CD4-positive, alpha-beta memory T cell (primary cell): ENCODE measurements around the gene FNDC1. TPM values are rescaled to one million over a fixed set of nuclear protein-coding genes. Genes with fewer than 3 reads are reported as not detected.

ENCODE experiments used
- CTCF ChIA-PET: fragments of 350-600 bp; sonication (Branson Sonifier 250); formaldehyde crosslinking; loops from one replicate; lab custom pipeline; 2021; ENCODE audit warnings: inconsistent platforms; ENCODE audit not compliant: partially characterized antibody; lab: Charles Lee
- POLR2A ChIA-PET: fragments of 350-600 bp; sonication (Branson Sonifier 250); formaldehyde crosslinking; loops from one replicate; lab custom pipeline; 2021; ENCODE audit not compliant: partially characterized antibody; lab: Charles Lee
- DNase-seq, 5 donors: peaks; one replicate each; pipeline versions ENCODE4 v3.0.0 to v3.0.0-alpha.2; 2020 to 2022; ENCODE audit warnings: mixed read lengths in 1 of 5
- H3K27ac ChIP-seq: one replicate; pipeline ENCODE4 v1.7.0; 2013; ENCODE audit warnings: low read depth, low read length
- H3K27me3 ChIP-seq: 2 replicates; pipeline ENCODE4 v1.7.0; 2013; ENCODE audit warnings: mild to moderate bottlenecking, low read length, moderate library complexity; ENCODE audit not compliant: insufficient read depth
- H3K36me3 ChIP-seq: 2 replicates; pipeline ENCODE4 v1.7.0; 2013; ENCODE audit warnings: mild to moderate bottlenecking, low read length, moderate library complexity; ENCODE audit not compliant: insufficient read depth
- H3K4me1 ChIP-seq: 2 replicates; pipeline ENCODE4 v1.7.0; 2013; ENCODE audit warnings: mild to moderate bottlenecking, low read length, moderate library complexity; ENCODE audit not compliant: insufficient read depth
- H3K4me3 ChIP-seq, 2 donors: one replicate each; pipeline ENCODE4 v1.7.0; 2013; ENCODE audit warnings: low read length in 2 of 2, mild to moderate bottlenecking in 1 of 2
- H3K9me3 ChIP-seq, 2 donors: one replicate each; pipeline ENCODE4 v1.7.0; 2013; ENCODE audit warnings: low read length in 2 of 2, control low read depth in 1 of 2; ENCODE audit not compliant: control insufficient read depth in 1 of 2
- H3K27ac Mint-ChIP-seq, 7 donors: one replicate each; pipeline ENCODE4 v1.8.0; 2020 to 2021; ENCODE audit warnings: mixed read lengths in 7 of 7, mild to moderate bottlenecking in 6 of 7, inconsistent platforms in 3 of 7, moderate library complexity in 3 of 7
- H3K27me3 Mint-ChIP-seq, 2 donors: one replicate each; pipeline ENCODE4 v1.8.0; 2020 to 2021; ENCODE audit warnings: mixed read lengths in 2 of 2
- H3K36me3 Mint-ChIP-seq, 2 donors: one replicate each; pipeline ENCODE4 v1.8.0; 2020 to 2021; ENCODE audit warnings: mixed read lengths in 2 of 2, inconsistent platforms in 1 of 2, mild to moderate bottlenecking in 1 of 2
- H3K4me1 Mint-ChIP-seq, 4 donors: one replicate each; pipeline ENCODE4 v1.8.0; 2020 to 2021; ENCODE audit warnings: mixed read lengths in 4 of 4, mild to moderate bottlenecking in 1 of 4
- H3K4me3 Mint-ChIP-seq, 8 donors: one replicate each; pipeline ENCODE4 v1.8.0; 2020 to 2021; ENCODE audit warnings: mixed read lengths in 8 of 8, mild to moderate bottlenecking in 7 of 8, moderate library complexity in 6 of 8, inconsistent platforms in 3 of 8
- H3K9me3 Mint-ChIP-seq, 8 donors: one replicate each; pipeline ENCODE4 v1.8.0; 2020 to 2021; ENCODE audit warnings: mixed read lengths in 8 of 8, mild to moderate bottlenecking in 5 of 8, inconsistent platforms in 3 of 8, moderate library complexity in 1 of 8
- intact Hi-C: fragments of 100-400 bp; cut with micrococcal nuclease; formaldehyde crosslinking; loops from one replicate; pipeline ENCODE4 v1.15.1; 2023
- polyA plus RNA-seq, 2 donors: library from polyadenylated mRNA; unstranded; fragments of 300-500 nt; fragmentation: Illumina TruSeq; gene quantifications; one replicate each; pipeline ENCODE4 v1.2.3, GENCODE V29; 2021
- total RNA-seq, 2 experiments: library from RNA; stranded (reverse); gene quantifications; one replicate each; pipeline ENCODE4 v1.2.3, GENCODE V29; 2021

The FNDC1 gene
- total and polyA plus RNA-seq, 4 experiments from 2014 or later, result 0.08 TPM; not detected in 3

GRCh38 chr6:159176913-159177312 lies 7.7 kb downstream of the FNDC1 start:
- H3K9me3 ChIP-seq, result no peaks in the 10 kb centered on the region
- Mint-ChIP-seq H3K4me3 (no peak overlapping the region), H3K4me1 (peaks cover 12 to 15% (median 13%) of the 10 kb centered on the region in 4 donors), H3K36me3 (no peaks in the 10 kb centered on the region), H3K9me3 (no peaks in the 10 kb centered on the region), H3K27ac (no peak overlapping the region), H3K27me3 (peaks cover 21 to 33% of the 10 kb centered on the region in 2 donors)
- H3K27ac ChIP-seq, result no peak overlapping the region
- intact Hi-C loops, result loop anchor here (10.0 kb wide), 1 partner anchor 1278 kb away; no protein-coding TSS in a partner anchor
- POLR2A ChIA-PET, result no interaction called here
- H3K4me1 ChIP-seq, result peaks cover 11% of the 10 kb centered on the region
- no peak for DNase-seq
- H3K4me3 ChIP-seq, result no peak overlapping the region
- H3K27me3 ChIP-seq, result peaks cover 15% of the 10 kb centered on the region
- CTCF ChIA-PET, result interaction anchor here (9.4 kb wide), 1 partner anchor 479 kb away, joined by 125 read pairs; no protein-coding TSS in a partner anchor
- no peaks in the 10 kb centered on the region for H3K36me3 ChIP-seq

GRCh38 chr6:159178847-159179246 lies 9.6 kb downstream of the FNDC1 start:
- Mint-ChIP-seq H3K36me3 (no peaks in the 10 kb centered on the region), H3K27me3 (peaks cover 8 to 23% of the 10 kb centered on the region in 2 donors), H3K9me3 (no peaks in the 10 kb centered on the region), H3K4me1 (peaks cover 19 to 30% (median 21%) of the 10 kb centered on the region in 4 donors), H3K4me3 (no peak overlapping the region), H3K27ac (no peak overlapping the region)
- Histone ChIP-seq H3K4me3 (no peak overlapping the region), H3K36me3 (no peaks in the 10 kb centered on the region), H3K27ac (no peak overlapping the region), H3K4me1 (peaks cover 22% of the 10 kb centered on the region), H3K27me3 (no peaks in the 10 kb centered on the region), H3K9me3 (no peaks in the 10 kb centered on the region)
- ChIA-PET CTCF (no interaction called here), POLR2A (no interaction called here)
- no peak for DNase-seq
- intact Hi-C loops, result loop anchor here (10.0 kb wide), 1 partner anchor 1276 kb away; no protein-coding TSS in a partner anchor

- no peak for DNase-seq
- Mint-ChIP-seq H3K36me3 (no peaks in the 10 kb centered on the region), H3K4me1 (peaks cover 16 to 26% (median 18%) of the 10 kb centered on the region in 4 donors), H3K9me3 (peaks cover 0 to 4% (median under 1%) of the 10 kb centered on the region in 8 donors), H3K27ac (no peak overlapping the region), H3K4me3 (no peak overlapping the region), H3K27me3 (peaks cover 3 to 18% of the 10 kb centered on the region in 2 donors)
- ChIA-PET CTCF (interaction anchor here (1.1 kb wide), 1 partner anchor 10 kb away, joined by 3 read pairs; no protein-coding TSS in a partner anchor), POLR2A (no interaction called here)
- intact Hi-C loops, result no loop called here
- Histone ChIP-seq H3K4me3 (no peak overlapping the region), H3K27ac (no peak overlapping the region), H3K36me3 (no peaks in the 10 kb centered on the region), H3K9me3 (no peaks in the 10 kb centered on the region), H3K4me1 (peaks cover 22% of the 10 kb centered on the region), H3K27me3 (no peaks in the 10 kb centered on the region)
These were observed 10.8 kb downstream of the FNDC1 start for GRCh38 chr6:159180001-159180400.

GRCh38 chr6:159181914-159182313 lies 12.7 kb downstream of the FNDC1 start:
- peaks cover 0 to 15% (median 9%) of the 10 kb centered on the region in 8 donors for H3K9me3 Mint-ChIP-seq
- H3K27me3 Mint-ChIP-seq, result peaks cover 3 to 6% of the 10 kb centered on the region in 2 donors
- CTCF ChIA-PET, result interaction anchor here (1.3 kb wide), 1 partner anchor 12 kb away, joined by 3 read pairs; the partner anchor contains the start of gene FNDC1
- peaks cover 15 to 26% (median 18%) of the 10 kb centered on the region in 4 donors for H3K4me1 Mint-ChIP-seq
- Histone ChIP-seq H3K36me3 (no peaks in the 10 kb centered on the region), H3K9me3 (no peaks in the 10 kb centered on the region), H3K4me1 (peaks cover 22% of the 10 kb centered on the region), H3K4me3 (no peak overlapping the region), H3K27me3 (no peaks in the 10 kb centered on the region), H3K27ac (no peak overlapping the region)
- intact Hi-C loops, result no loop called here
- H3K36me3 Mint-ChIP-seq, result peaks cover 0 to 5% of the 10 kb centered on the region in 2 donors
- H3K4me3 Mint-ChIP-seq, result peak overlapping the region in 6 of 8 donors; percentile 13 to 55 (median 36)
- H3K27ac Mint-ChIP-seq, result peak overlapping the region in 6 of 7 donors; percentile 4 to 72 (median 42)
- DNase-seq, result peak in 1 of 5 donors; percentile 8
- POLR2A ChIA-PET, result no interaction called here

- ChIA-PET CTCF (interaction anchor here (1.8 to 2.0 kb wide), 2 partner anchors 13 to 471 kb away, joined by 8 read pairs; no protein-coding TSS in a partner anchor), POLR2A (no interaction called here)
- Mint-ChIP-seq H3K27ac (no peak overlapping the region), H3K9me3 (peaks cover 0 to 15% (median 9%) of the 10 kb centered on the region in 8 donors), H3K36me3 (peaks cover 0 to 5% of the 10 kb centered on the region in 2 donors), H3K4me1 (peaks cover 15 to 26% (median 18%) of the 10 kb centered on the region in 4 donors), H3K4me3 (no peak overlapping the region), H3K27me3 (peaks cover 0 to 1% of the 10 kb centered on the region in 2 donors)
- H3K4me3 ChIP-seq, result no peak overlapping the region
- no peaks in the 10 kb centered on the region for H3K9me3 ChIP-seq
- intact Hi-C loops, result no loop called here
- no peaks in the 10 kb centered on the region for H3K36me3 ChIP-seq
- no peaks in the 10 kb centered on the region for H3K27me3 ChIP-seq
- no peak overlapping the region for H3K27ac ChIP-seq
- H3K4me1 ChIP-seq, result peaks cover 22% of the 10 kb centered on the region
- no peak for DNase-seq
These were observed 15.4 kb downstream of the FNDC1 start for GRCh38 chr6:159184559-159184958.

GRCh38 chr6:159190460-159190859 lies 21.3 kb downstream of the FNDC1 start:
- peaks cover 0 to 5% of the 10 kb centered on the region in 2 donors for H3K36me3 Mint-ChIP-seq
- peaks cover 4 to 6% of the 10 kb centered on the region in 2 donors for H3K27me3 Mint-ChIP-seq
- DNase-seq, result no peak
- intact Hi-C loops, result no loop called here
- Histone ChIP-seq H3K9me3 (no peaks in the 10 kb centered on the region), H3K4me3 (no peak overlapping the region), H3K36me3 (no peaks in the 10 kb centered on the region), H3K27me3 (no peaks in the 10 kb centered on the region), H3K27ac (no peak overlapping the region), H3K4me1 (no peaks in the 10 kb centered on the region)
- H3K4me1 Mint-ChIP-seq, result peaks cover 0 to 4% (median 0%) of the 10 kb centered on the region in 4 donors
- no peak overlapping the region for H3K4me3 Mint-ChIP-seq
- POLR2A ChIA-PET, result no interaction called here
- peaks cover 2 to 10% (median 5%) of the 10 kb centered on the region in 8 donors for H3K9me3 Mint-ChIP-seq
- H3K27ac Mint-ChIP-seq, result no peak overlapping the region
- CTCF ChIA-PET, result interaction anchor here (3.0 kb wide), 1 partner anchor 16 kb away, joined by 7 read pairs; no protein-coding TSS in a partner anchor

GRCh38 chr6:159193923-159194322 lies 24.7 kb downstream of the FNDC1 start:
- Mint-ChIP-seq H3K27me3 (peaks cover 6 to 12% of the 10 kb centered on the region in 2 donors), H3K27ac (no peak overlapping the region)
- POLR2A ChIA-PET, result no interaction called here

More at GRCh38 chr6:159193923-159194322, 24.7 kb downstream of the FNDC1 start:
- Histone ChIP-seq H3K9me3 (no peaks in the 10 kb centered on the region), H3K36me3 (no peaks in the 10 kb centered on the region), H3K27ac (no peak overlapping the region), H3K4me3 (no peak overlapping the region), H3K27me3 (no peaks in the 10 kb centered on the region), H3K4me1 (no peaks in the 10 kb centered on the region)
- CTCF ChIA-PET, result no interaction called here
- DNase-seq, result no peak
- Mint-ChIP-seq H3K9me3 (peaks cover 0 to 3% (median under 1%) of the 10 kb centered on the region in 8 donors), H3K36me3 (no peaks in the 10 kb centered on the region), H3K4me3 (no peak overlapping the region), H3K4me1 (peaks cover 0 to 4% (median 0%) of the 10 kb centered on the region in 4 donors)
- intact Hi-C loops, result no loop called here
